Brain microvascular endothelial cell (primary cell): ENCODE data around the gene RDH14.

Experiments
- DNase-seq: peaks from one replicate; pipeline ENCODE4 v3.0.0-alpha.2; 2020
- H3K27ac ChIP-seq: fragments of 250-450 bp; sonication (Bioruptor Pico); 2 replicates; pipeline ENCODE4 v1.5.1; 2020; ENCODE audit warnings: mild to moderate bottlenecking, moderate library complexity
- H3K27me3 ChIP-seq: fragments of 250-450 bp; sonication (Bioruptor Pico); replicated peaks from 2 replicates; pipeline ENCODE4 v1.5.1; 2020; ENCODE audit warnings: mild to moderate bottlenecking
- H3K36me3 ChIP-seq: fragments of 250-450 bp; sonication (Bioruptor Pico); replicated peaks from 2 replicates; pipeline ENCODE4 v1.5.1; 2020; ENCODE audit warnings: mild to moderate bottlenecking
- H3K4me3 ChIP-seq: 2 replicates; pipeline ENCODE4 v1.5.1; 2011; ENCODE audit warnings: low read depth, mild to moderate bottlenecking, control low read depth, low read length, moderate library complexity
- CTCF ChIP-seq: IDR thresholded peaks from 2 replicates; pipeline ENCODE4 v1.5.1; 2011; ENCODE audit warnings: low read depth, mild to moderate bottlenecking, moderate library complexity, low read length, control low read depth, inconsistent platforms; ENCODE audit errors: missing control alignments
- in situ Hi-C: cut with HindIII; loops from 2 replicates; pipeline ENCODE4 v1.10.0; 2017; ENCODE audit warnings: low sequenced_read_pairs, low pct_ligation_motif_present

The RDH14 gene

GRCh38 chr2:18585526-18585925 is 25.1 kb upstream of the RDH14 start:
- Histone ChIP-seq H3K27me3 (no peaks in the 10 kb centered on the region), H3K27ac (no peak overlapping the region), H3K36me3 (no peaks in the 10 kb centered on the region), H3K4me3 (no peak overlapping the region)
- in situ Hi-C loops, result no loop called here
- TF ChIP-seq CTCF, result no peak
- DNase-seq, result no peak

GRCh38 chr2:18584608-18584954 is 24.1 kb upstream of the RDH14 start:
- Histone ChIP-seq H3K36me3 (no peaks in the 10 kb centered on the region), H3K4me3 (no peak overlapping the region), H3K27ac (no peak overlapping the region), H3K27me3 (no peaks in the 10 kb centered on the region)
- no peak for TF ChIP-seq CTCF
- no peak for DNase-seq
- in situ Hi-C loops, result no loop called here

DNA sequence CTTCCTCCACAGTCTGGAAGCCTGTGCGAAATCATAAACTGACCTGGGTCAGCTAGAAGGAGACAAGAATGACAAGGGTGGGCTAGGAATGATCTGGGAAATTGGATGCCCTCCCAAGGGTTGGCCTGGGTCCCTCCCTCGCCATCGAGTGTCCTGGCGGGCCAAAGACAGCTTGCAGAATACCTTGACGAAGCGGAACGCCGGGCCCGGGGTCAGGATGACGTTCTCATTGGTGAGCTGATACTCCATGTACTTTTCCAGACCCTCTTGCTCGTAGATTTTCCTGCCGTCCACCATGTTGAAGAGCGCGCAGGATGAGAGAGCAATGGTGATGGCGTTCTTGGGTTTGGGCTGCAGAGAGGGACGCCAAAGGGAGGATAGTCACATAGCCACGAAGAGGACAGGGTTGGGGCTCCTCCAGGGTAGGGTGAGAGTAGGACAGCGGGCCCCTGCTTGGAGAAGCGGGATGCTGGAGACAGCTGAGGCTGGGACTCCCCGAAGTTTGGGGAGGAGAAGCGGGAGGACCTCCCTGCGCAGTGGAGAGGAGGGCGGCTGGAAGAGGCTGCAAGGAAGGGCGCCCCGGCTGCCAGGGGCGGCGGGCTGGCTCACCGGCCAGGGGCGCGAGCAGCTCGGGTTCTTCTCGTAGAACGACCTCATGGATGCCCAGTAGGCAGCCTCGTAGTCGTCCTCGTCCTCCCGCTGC is 23.6 kb upstream of the RDH14 start:
- DNase-seq, result no peak
- H3K27me3 ChIP-seq, result no peaks in the 10 kb centered on the region
- in situ Hi-C loops, result no loop called here
- no peak overlapping the region for H3K4me3 ChIP-seq
- no peak for TF ChIP-seq CTCF
- H3K27ac ChIP-seq, result no peak overlapping the region
- H3K36me3 ChIP-seq, result no peaks in the 10 kb centered on the region

GRCh38 chr2:18580606-18581005 is 20.2 kb upstream of the RDH14 start:
- Histone ChIP-seq H3K4me3 (no peak overlapping the region), H3K27me3 (no peaks in the 10 kb centered on the region), H3K36me3 (no peaks in the 10 kb centered on the region), H3K27ac (no peak overlapping the region)
- in situ Hi-C loops, result no loop called here
- no peak for TF ChIP-seq CTCF
- no peak for DNase-seq

- Histone ChIP-seq H3K27me3 (no peaks in the 10 kb centered on the region), H3K4me3 (no peak overlapping the region), H3K36me3 (no peaks in the 10 kb centered on the region), H3K27ac (no peak overlapping the region)
- DNase-seq, result peak; percentile 16
- in situ Hi-C loops, result no loop called here
- no peak for TF ChIP-seq CTCF
Observed at GRCh38 chr2:18578033-18578432, 17.6 kb upstream of the RDH14 start.

- Histone ChIP-seq H3K4me3 (no peak overlapping the region), H3K36me3 (peaks cover 4% of the 10 kb centered on the region), H3K27me3 (no peaks in the 10 kb centered on the region), H3K27ac (no peak overlapping the region)
- no peak for TF ChIP-seq CTCF
- in situ Hi-C loops, result no loop called here
- DNase-seq, result no peak
Observed at GRCh38 chr2:18566145-18566769, 5.8 kb upstream of the RDH14 start.
